Transverse colon (tissue), 4 donors: ENCODE measurements around the gene COL4A6. TPM values are rescaled to one million over a fixed set of nuclear protein-coding genes. Genes with fewer than 3 reads are reported as not detected.

ENCODE experiments used
- DNase-seq: peaks from one replicate; pipeline ENCODE4 v3.0.0-alpha.2; 2019
- H3K27ac ChIP-seq, 4 donors: fragments of 200-600 bp; sonication (generic); 2 replicates each; pipeline ENCODE4 v1.5.1; 2016 to 2018; ENCODE audit warnings: inconsistent platforms in 4 of 4
- H3K27me3 ChIP-seq: fragments of 200-600 bp; sonication (generic); 2 replicates; pipeline ENCODE4 v1.5.1; 2017; ENCODE audit warnings: inconsistent platforms
- H3K36me3 ChIP-seq, 4 donors: fragments of 200-600 bp; sonication (generic); 2 replicates each; pipeline ENCODE4 v1.5.1; 2017 to 2019; ENCODE audit warnings: inconsistent platforms in 4 of 4
- H3K4me1 ChIP-seq, 4 donors: fragments of 200-600 bp; sonication (generic); 2 replicates each; pipeline ENCODE4 v1.5.1; 2017 to 2020; ENCODE audit warnings: inconsistent platforms in 4 of 4
- H3K4me3 ChIP-seq, 4 donors: fragments of 200-600 bp; sonication (generic); 1 replicate in 1 of 4; 2 replicates in 3 of 4; pipeline versions ENCODE4 v1.5.1 to v1.6.1; 2017 to 2019; ENCODE audit warnings: inconsistent platforms in 4 of 4
- H3K9me3 ChIP-seq, 2 donors: fragments of 200-600 bp; sonication (generic); 2 replicates each; pipeline ENCODE4 v1.5.1; 2017 to 2019; ENCODE audit warnings: inconsistent platforms in 2 of 2
- EP300 ChIP-seq: sonication (generic); formaldehyde crosslinking; IDR thresholded peaks from one replicate; pipeline ENCODE4 v1.6.1; 2017; ENCODE audit warnings: antibody characterized with exemption, low read depth
- POLR2A ChIP-seq: fragments of 450-650 bp; IDR thresholded peaks from one replicate; pipeline ENCODE4 v1.6.1; 2016; ENCODE audit warnings: antibody characterized with exemption, mild to moderate bottlenecking, moderate library complexity
- POLR2AphosphoS5 ChIP-seq, 3 donors: sonication (generic); formaldehyde crosslinking; IDR thresholded peaks; one replicate each; pipeline ENCODE4 v1.6.1; 2016; ENCODE audit warnings: antibody characterized with exemption in 3 of 3
- WGBS, 2 donors: methylation state at CpG; one replicate each; pipeline ENCODE4 v1.1.5; 2018; ENCODE audit warnings: low coverage in 1 of 2; 5-methylcytosine and 5-hydroxymethylcytosine counted together
- in situ Hi-C, 4 donors: fragments of 200-750 bp; cut with MboI; loops; one replicate each; pipeline versions ENCODE4 v1.15.0 to v1.15.1; 2017; ENCODE audit warnings: low sequenced_read_pairs in 3 of 4, low pct_ligation_motif_present in 1 of 4, low pct_unique_long_range_greater_than_20kb in 1 of 4
- intact Hi-C: fragments of 100-400 bp; cut with DNase I; formaldehyde crosslinking; loops from one replicate; pipeline ENCODE4 v1.15.1; 2023; ENCODE audit warnings: low total_unique reads
- total RNA-seq, 4 donors: library from RNA; depleted of rRNA; stranded (reverse); fragments of >200 nt; gene quantifications; one replicate each; pipeline ENCODE4 v1.1.0, GENCODE V29; 2016
- TF ChIP-seq, protein P1 (sequence below), 5 experiments: fragments of 200-600 bp in 3 of 5; fragments of 450-650 bp in 2 of 5; sonication (generic) in 3 of 5; IDR thresholded peaks; 1 replicate in 2 of 5; 2 replicates in 3 of 5; pipeline ENCODE4 v1.5.1; 2016 to 2017; ENCODE audit warnings: antibody characterized with exemption in 5 of 5, inconsistent platforms in 3 of 5, mild to moderate bottlenecking in 2 of 5, moderate library complexity in 1 of 5

The COL4A6 gene
- total RNA-seq, 4 donors from 2014 or later: 0.32 to 0.75 (median 0.57) TPM

DNA sequence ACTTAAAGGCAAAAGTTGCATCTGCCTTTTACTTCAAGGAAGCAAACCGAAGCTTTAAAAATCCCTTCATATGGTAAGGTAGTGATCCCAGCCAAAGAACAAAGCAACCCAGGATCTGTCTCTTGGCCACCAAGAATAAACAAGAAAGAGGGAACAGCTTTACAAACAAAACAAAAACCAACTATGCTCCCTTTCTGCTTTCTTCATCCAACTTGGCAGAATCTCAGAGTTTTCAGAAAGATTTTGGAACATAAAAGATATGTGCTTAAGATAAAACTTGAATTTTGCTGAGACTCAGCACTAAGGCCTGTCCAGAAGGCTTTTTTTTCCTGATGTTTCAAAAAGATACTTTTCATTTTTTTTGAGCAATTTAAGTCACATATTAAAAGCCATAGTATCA is 94.0 kb downstream of the COL4A6 start:
- Histone ChIP-seq H3K4me1 (no peaks in the 10 kb centered on the region), H3K36me3 (no peaks in the 10 kb centered on the region), H3K27me3 (no peaks in the 10 kb centered on the region), H3K9me3 (no peaks in the 10 kb centered on the region), H3K4me3 (no peak overlapping the region), H3K27ac (no peak overlapping the region)
- WGBS, 2 donors: 68 to 80% methylated on average over 1 of the region's 1 CpG
- no peak for DNase-seq
- in situ Hi-C loops: no loop called here
- TF ChIP-seq POLR2A (no peak), EP300 (no peak), POLR2AphosphoS5 (IDR thresholded peaks at IDR 0.05) (no peak)
- TF ChIP-seq, protein P1, sequence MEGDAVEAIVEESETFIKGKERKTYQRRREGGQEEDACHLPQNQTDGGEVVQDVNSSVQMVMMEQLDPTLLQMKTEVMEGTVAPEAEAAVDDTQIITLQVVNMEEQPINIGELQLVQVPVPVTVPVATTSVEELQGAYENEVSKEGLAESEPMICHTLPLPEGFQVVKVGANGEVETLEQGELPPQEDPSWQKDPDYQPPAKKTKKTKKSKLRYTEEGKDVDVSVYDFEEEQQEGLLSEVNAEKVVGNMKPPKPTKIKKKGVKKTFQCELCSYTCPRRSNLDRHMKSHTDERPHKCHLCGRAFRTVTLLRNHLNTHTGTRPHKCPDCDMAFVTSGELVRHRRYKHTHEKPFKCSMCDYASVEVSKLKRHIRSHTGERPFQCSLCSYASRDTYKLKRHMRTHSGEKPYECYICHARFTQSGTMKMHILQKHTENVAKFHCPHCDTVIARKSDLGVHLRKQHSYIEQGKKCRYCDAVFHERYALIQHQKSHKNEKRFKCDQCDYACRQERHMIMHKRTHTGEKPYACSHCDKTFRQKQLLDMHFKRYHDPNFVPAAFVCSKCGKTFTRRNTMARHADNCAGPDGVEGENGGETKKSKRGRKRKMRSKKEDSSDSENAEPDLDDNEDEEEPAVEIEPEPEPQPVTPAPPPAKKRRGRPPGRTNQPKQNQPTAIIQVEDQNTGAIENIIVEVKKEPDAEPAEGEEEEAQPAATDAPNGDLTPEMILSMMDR (IDR thresholded peaks at IDR 0.05): no peak
- intact Hi-C loops: no loop called here

DNA sequence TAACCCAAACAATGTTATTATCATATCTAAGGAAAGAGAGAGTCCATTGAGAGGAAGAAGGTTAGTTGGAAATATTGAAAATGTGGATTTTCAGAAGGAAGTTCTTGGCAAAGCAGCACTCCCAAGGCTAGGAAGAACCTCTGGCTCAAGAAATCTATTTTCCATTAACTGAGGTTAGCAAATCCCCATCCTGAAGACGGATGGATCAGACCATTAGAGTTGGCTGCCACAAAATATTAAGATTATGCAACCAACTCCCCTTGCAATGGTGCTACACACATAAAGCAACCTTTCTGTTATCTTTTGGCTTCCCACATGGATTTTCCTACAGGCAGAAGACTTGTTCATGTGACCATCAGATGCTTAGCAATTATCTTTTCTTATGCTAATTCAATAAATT is 96.3 kb downstream of the COL4A6 start:
- TF ChIP-seq, protein P1 (IDR thresholded peaks at IDR 0.05): no peak
- in situ Hi-C loops (no loop called here), intact Hi-C loops (no loop called here)
- Histone ChIP-seq H3K4me3 (no peak overlapping the region), H3K36me3 (no peaks in the 10 kb centered on the region), H3K27me3 (no peaks in the 10 kb centered on the region), H3K4me1 (no peaks in the 10 kb centered on the region), H3K9me3 (no peaks in the 10 kb centered on the region), H3K27ac (no peak overlapping the region)
- 29 to 33% methylated on average over 1 of the region's 1 CpG for WGBS, 2 donors
- DNase-seq: no peak

DNA sequence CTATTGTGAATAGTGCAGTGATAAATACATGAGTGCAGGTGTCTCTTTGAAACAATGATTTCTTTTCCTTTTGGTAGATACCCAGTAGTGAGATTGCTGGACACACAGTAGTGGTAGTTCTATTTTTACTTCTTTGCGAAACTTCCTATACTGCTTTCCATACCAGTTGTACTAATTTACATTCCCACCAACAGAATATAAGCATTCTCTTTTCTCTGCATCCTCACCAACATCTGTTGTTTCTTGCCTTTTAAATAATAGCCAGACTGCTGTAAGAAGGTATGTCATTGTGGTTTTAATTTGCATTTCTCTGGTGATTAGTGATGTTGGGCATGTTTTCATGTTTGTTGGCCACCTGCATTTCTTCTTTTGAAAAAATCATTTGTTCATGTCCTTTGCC is 105.9 kb downstream of the COL4A6 start:
- Histone ChIP-seq H3K9me3 (no peaks in the 10 kb centered on the region), H3K27ac (no peak overlapping the region), H3K4me3 (no peak overlapping the region), H3K36me3 (no peaks in the 10 kb centered on the region), H3K4me1 (no peaks in the 10 kb centered on the region), H3K27me3 (no peaks in the 10 kb centered on the region)
- intact Hi-C loops (no loop called here), in situ Hi-C loops (no loop called here)
- no peak for DNase-seq
- TF ChIP-seq, protein P1 (IDR thresholded peaks at IDR 0.05): no peak
- no peak for TF ChIP-seq POLR2A
- no peak for TF ChIP-seq POLR2AphosphoS5 (IDR thresholded peaks at IDR 0.05)
- TF ChIP-seq EP300: no peak
- WGBS, 2 donors: 88% methylated on average over 1 of the region's 1 CpG; no CpG with 5 or more reads in 1 of the 2 donors

- H3K9me3 ChIP-seq: no peaks in the 10 kb centered on the region
- H3K4me3 ChIP-seq: no peak overlapping the region
- no peak for TF ChIP-seq POLR2A
- TF ChIP-seq, protein P1 (IDR thresholded peaks at IDR 0.05): no peak
- no peaks in the 10 kb centered on the region for H3K27me3 ChIP-seq
- no peaks in the 10 kb centered on the region for H3K4me1 ChIP-seq
- WGBS, 2 donors: 45% methylated on average over 7 of the region's 7 CpGs; no CpG with 5 or more reads in 1 of the 2 donors
- intact Hi-C loops: no loop called here
- in situ Hi-C loops: no loop called here
- no peak for DNase-seq
- H3K36me3 ChIP-seq: no peaks in the 10 kb centered on the region
- no peak overlapping the region for H3K27ac ChIP-seq
Observed at GRCh38 chrX:108331126-108331909, 106.9 kb downstream of the COL4A6 start.
